ENCODE results near the gene CHD1L.

GRCh38 chr1:147238925-147239820 lies 3.3 kb upstream of the CHD1L start:
- TF ChIP-seq CTCF (IDR thresholded peaks at IDR 0.05) = no peak
- TF ChIP-seq POLR2A (IDR thresholded peaks at IDR 0.05) = no peak
